PC-9 (cell line): ENCODE results near the gene USP49. TPM values are rescaled to one million over a fixed set of nuclear protein-coding genes. Genes with fewer than 3 reads are reported as not detected.

Experiments
- BruUV-seq: library from RNA; stranded (reverse); fragments of 400-500 nt; replicated peaks from 2 replicates; lab custom pipeline; 2021; lab: Mats Ljungman, UMichigan
- CTCF ChIA-PET: fragments of 300-600 bp; sonication (Branson Sonifier 250); formaldehyde crosslinking; loops from one replicate; lab custom pipeline; 2022; ENCODE audit warnings: antibody characterized with exemption; lab: Charles Lee
- POLR2A ChIA-PET: fragments of 300-600 bp; sonication (Branson Sonifier 250); formaldehyde crosslinking; loops from one replicate; lab custom pipeline; 2022; ENCODE audit warnings: antibody characterized with exemption; ENCODE audit not compliant: unreplicated experiment; lab: Charles Lee
- DNase-seq, 2 experiments: peaks; one replicate each; pipeline versions ENCODE4 v3.0.0 to v3.0.0-alpha.2; 2015 to 2022; ENCODE audit warnings: mixed read lengths in 1 of 2
- H2AFZ ChIP-seq: fragments of 200-600 bp; sonication (generic); 2 replicates; pipeline ENCODE4 v1.8.1; 2017; ENCODE audit warnings: antibody characterized with exemption
- H3F3A ChIP-seq: fragments of 200-600 bp; sonication (generic); 2 replicates; pipeline ENCODE4 v1.8.1; 2017; ENCODE audit warnings: antibody characterized with exemption, mild to moderate bottlenecking, low read depth; ENCODE audit not compliant: insufficient read depth
- H3K27ac ChIP-seq: fragments of 200-600 bp; sonication (generic); 2 replicates; pipeline ENCODE4 v1.6.1; 2016; ENCODE audit warnings: mixed run types
- H3K27me3 ChIP-seq: fragments of 200-600 bp; sonication (generic); 2 replicates; pipeline ENCODE4 v1.6.1; 2016; ENCODE audit warnings: low read depth, mixed run types; ENCODE audit not compliant: insufficient read depth
- H3K36me3 ChIP-seq: fragments of 200-600 bp; sonication (generic); 2 replicates; pipeline ENCODE4 v1.6.1; 2016; ENCODE audit warnings: low read depth, mixed run types
- H3K4me1 ChIP-seq: fragments of 200-600 bp; sonication (generic); replicated peaks from 2 replicates; pipeline ENCODE4 v1.6.1; 2016; ENCODE audit warnings: mixed run types; ENCODE audit not compliant: insufficient read depth
- H3K4me2 ChIP-seq: fragments of 200-600 bp; sonication (generic); 2 replicates; pipeline ENCODE4 v1.6.1; 2017; ENCODE audit warnings: mixed run types
- H3K4me3 ChIP-seq: fragments of 200-600 bp; sonication (generic); 2 replicates; pipeline ENCODE4 v1.6.1; 2016; ENCODE audit warnings: mixed run types
- H3K79me2 ChIP-seq: fragments of 200-600 bp; sonication (generic); 2 replicates; pipeline ENCODE4 v1.6.1; 2017; ENCODE audit warnings: low read depth, mixed run types
- H3K9me2 ChIP-seq: fragments of 200-600 bp; sonication (generic); 2 replicates; pipeline ENCODE4 v1.8.1; 2017; ENCODE audit warnings: mild to moderate bottlenecking; ENCODE audit not compliant: insufficient read depth
- H3K9me3 ChIP-seq: fragments of 200-600 bp; sonication (generic); 2 replicates; pipeline ENCODE4 v1.8.1; 2016; ENCODE audit warnings: low read depth; ENCODE audit not compliant: insufficient read depth
- H4K20me1 ChIP-seq: fragments of 200-600 bp; sonication (generic); 2 replicates; pipeline ENCODE4 v1.8.1; 2017; ENCODE audit not compliant: insufficient read depth
- CTCF ChIP-seq: fragments of 200-600 bp; sonication (generic); conservative IDR thresholded peaks from 2 replicates; pipeline ENCODE4 v1.6.1; 2017; ENCODE audit warnings: mixed run types, antibody characterized with exemption, mild to moderate bottlenecking, moderate library complexity
- EZH2 ChIP-seq: fragments of 200-600 bp; sonication (generic); IDR thresholded peaks from 2 replicates; pipeline ENCODE4 v1.8.0; 2017; ENCODE audit warnings: antibody characterized with exemption, low read depth
- intact Hi-C: fragments of 100-400 bp; cut with micrococcal nuclease; formaldehyde crosslinking; loops from one replicate; pipeline ENCODE4 v1.10.0; 2022; ENCODE audit not compliant: unreplicated experiment
- total RNA-seq: library from RNA; stranded (reverse); gene quantifications from 2 replicates; pipeline ENCODE4 v1.2.3, GENCODE V29; 2021

Gene USP49
- total RNA-seq, 1 experiment from 2014 or later: 10.9 TPM

- H3K27ac ChIP-seq: peak within 1 kb of the TSS; percentile 43; the same call in 1 of the 2 replicates
- H3K27me3 ChIP-seq: no peaks in the 10 kb centered on the region
- POLR2A ChIA-PET: interaction anchor here (0.6 kb wide), 2 partner anchors 17 to 318 kb away, joined by 3 to 4 read pairs; no protein-coding TSS in a partner anchor
- H3K9me3 ChIP-seq: no peaks in the 10 kb centered on the region
- H3K9me2 ChIP-seq: no peaks in the 10 kb centered on the region
- peak; percentile 79 to 97 for DNase-seq
- BruUV-seq: no TSS peak
- no peaks in the 10 kb centered on the region for H3K36me3 ChIP-seq
- no peaks in the 10 kb centered on the region for H3K79me2 ChIP-seq
- TF ChIP-seq EZH2 (no peak), CTCF (peak; percentile 88)
- peaks cover 34% of the 10 kb centered on the region for H3K4me1 ChIP-seq
- intact Hi-C loops: loop anchor here (1.0 to 10.0 kb wide), 6 partner anchors 157 to 1097 kb away; partner anchors contain the start of genes PRPH2 and RPL7L1
- peak within 1 kb of the TSS; percentile 95 for H2AFZ ChIP-seq
- CTCF ChIA-PET: interaction anchor here (0.6 to 0.9 kb wide), 4 partner anchors 70 to 1100 kb away, joined by 3 to 8 read pairs (median 4); no protein-coding TSS in a partner anchor
- H3K4me3 ChIP-seq: peak within 1 kb of the TSS; percentile 94
- no peaks in the 10 kb centered on the region for H4K20me1 ChIP-seq
- H3K4me2 ChIP-seq: peak within 1 kb of the TSS; percentile 98
- H3F3A ChIP-seq: peaks cover 33% of the 10 kb centered on the region
Observed at GRCh38 chr6:41779788-41780550, 115.2 kb downstream of the USP49 start, which contains the start of gene FRS3. Gene FRS3 (minus strand): TSS chr6:41779900. CDS start chr6:41776987, 2,913 bp downstream.

DNA sequence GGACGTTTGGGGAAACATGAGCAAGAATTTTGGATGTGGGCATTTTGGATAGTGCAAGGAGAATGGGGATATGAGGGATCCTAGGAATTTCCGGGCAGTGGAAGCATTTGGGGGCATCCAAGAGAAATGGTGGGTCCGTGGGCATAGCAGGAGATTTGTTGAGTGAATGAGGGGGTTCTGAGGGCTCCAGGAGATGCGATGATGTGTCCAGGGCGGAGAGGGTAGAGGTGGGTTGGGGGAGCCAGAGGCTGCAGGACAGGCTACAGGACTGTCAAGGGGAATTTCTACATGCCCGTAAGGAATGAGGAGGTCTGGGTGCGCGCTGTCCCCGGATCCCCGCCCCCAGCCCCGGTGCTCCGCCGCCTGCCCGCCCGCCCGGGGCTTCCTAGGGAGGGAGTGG is 115.8 kb downstream of the USP49 start:
- Histone ChIP-seq H3K36me3 (no peaks in the 10 kb centered on the region), H3K4me3 (peak overlapping the region; percentile 94), H3K79me2 (no peaks in the 10 kb centered on the region), H3K9me3 (no peaks in the 10 kb centered on the region), H4K20me1 (no peaks in the 10 kb centered on the region), H3K27ac (no peak overlapping the region), H3K9me2 (no peaks in the 10 kb centered on the region), H3K4me2 (peak overlapping the region; percentile 96), H2AFZ (peak overlapping the region; percentile 74; the same call in 1 of the 2 replicates), H3F3A (peaks cover 26% of the 10 kb centered on the region), H3K4me1 (peaks cover 27% of the 10 kb centered on the region), H3K27me3 (no peaks in the 10 kb centered on the region)
- DNase-seq: no peak
- BruUV-seq: no TSS peak
- TF ChIP-seq EZH2: no peak
- TF ChIP-seq CTCF: no peak
- intact Hi-C loops: no loop called here
- ChIA-PET CTCF (interaction anchor here (0.6 to 0.9 kb wide), 4 partner anchors 69 to 1101 kb away, joined by 3 to 8 read pairs (median 4); no protein-coding TSS in a partner anchor), POLR2A (interaction anchor here (0.6 kb wide), 2 partner anchors 16 to 318 kb away, joined by 3 to 4 read pairs; no protein-coding TSS in a partner anchor)

DNA sequence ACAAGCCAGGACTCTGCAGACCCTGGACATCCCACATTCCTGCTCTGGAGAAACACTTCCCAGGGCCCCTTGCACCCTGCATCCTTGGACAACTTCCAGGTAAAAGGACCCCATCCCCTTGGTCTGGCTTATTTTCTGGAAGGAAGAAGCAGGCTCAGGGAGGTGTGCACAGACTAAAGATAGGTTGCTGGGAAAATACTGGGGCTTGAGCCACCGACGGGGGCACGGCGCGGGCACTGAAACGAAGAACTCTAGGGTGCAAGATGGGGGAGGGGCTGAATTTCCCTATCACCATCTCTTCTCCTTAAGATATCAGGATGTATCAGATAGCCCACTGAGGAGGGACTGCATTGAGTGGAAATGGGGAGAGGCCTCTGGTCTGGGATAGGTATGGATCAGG is 116.3 kb downstream of the USP49 start:
- H3K9me3 ChIP-seq: no peaks in the 10 kb centered on the region
- POLR2A ChIA-PET: no interaction called here
- CTCF ChIA-PET: no interaction called here
- no peak overlapping the region for H3K27ac ChIP-seq
- H4K20me1 ChIP-seq: no peaks in the 10 kb centered on the region
- no peaks in the 10 kb centered on the region for H3K79me2 ChIP-seq
- peak overlapping the region; percentile 74; the same call in 1 of the 2 replicates for H2AFZ ChIP-seq
- peaks cover 22% of the 10 kb centered on the region; the same call in 1 of the 2 replicates for H3F3A ChIP-seq
- no peak for DNase-seq
- H3K4me3 ChIP-seq: peak overlapping the region; percentile 94
- intact Hi-C loops: no loop called here
- H3K4me2 ChIP-seq: peak overlapping the region; percentile 96
- no peak for TF ChIP-seq CTCF
- TF ChIP-seq EZH2: no peak
- no peaks in the 10 kb centered on the region for H3K36me3 ChIP-seq
- BruUV-seq: no TSS peak
- no peaks in the 10 kb centered on the region for H3K27me3 ChIP-seq
- peaks cover 23% of the 10 kb centered on the region for H3K4me1 ChIP-seq
- no peaks in the 10 kb centered on the region for H3K9me2 ChIP-seq
